ENCODE data around the gene C3orf20.

C3orf20 gene

DNA sequence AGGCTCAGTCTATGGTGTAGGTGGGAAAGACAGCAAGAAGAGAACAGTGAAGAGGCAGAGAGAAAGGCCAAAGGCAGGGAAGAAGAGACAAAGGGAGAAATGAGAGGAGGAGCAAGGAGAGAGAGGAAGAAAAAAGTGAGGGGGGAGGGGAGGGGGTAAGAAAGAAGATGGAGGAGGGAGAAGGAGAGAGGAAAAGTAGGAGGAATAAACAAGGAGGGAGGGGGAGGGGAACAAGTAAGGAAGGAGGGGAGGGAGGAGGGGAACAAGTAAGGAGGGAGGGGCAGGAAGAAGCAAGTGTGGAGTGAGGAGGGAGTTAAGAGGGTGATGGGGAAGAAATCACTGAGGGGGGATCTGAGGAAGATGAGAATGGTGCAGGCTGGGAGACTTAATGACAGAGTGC, 98.3 kb downstream of the C3orf20 start:
- TF ChIP-seq EGR1 (IDR thresholded peaks at IDR 0.05) (no peak), NFIC (IDR thresholded peaks at IDR 0.05) (no peak), RAD21 (IDR thresholded peaks at IDR 0.05; ENCODE audit: low read depth) (no peak), MAX (IDR thresholded peaks at IDR 0.05) (no peak), ZBTB7A (IDR thresholded peaks at IDR 0.05; ENCODE audit: low read depth) (no peak), FOXM1 (IDR thresholded peaks at IDR 0.05; ENCODE audit: borderline replicate concordance, low read depth) (no peak), TAF1 (IDR thresholded peaks at IDR 0.05; ENCODE audit: low read depth) (no peak), EP300 (IDR thresholded peaks at IDR 0.05; ENCODE audit: borderline replicate concordance) (no peak), TCF12 (IDR thresholded peaks at IDR 0.05; ENCODE audit: low read depth) (no peak), YY1 (IDR thresholded peaks at IDR 0.05; ENCODE audit: low read depth) (no peak), CEBPB (IDR thresholded peaks at IDR 0.05) (no peak), USF1 (IDR thresholded peaks at IDR 0.05) (no peak), REST (IDR thresholded peaks at IDR 0.05; ENCODE audit: low read depth) (no peak)

DNA sequence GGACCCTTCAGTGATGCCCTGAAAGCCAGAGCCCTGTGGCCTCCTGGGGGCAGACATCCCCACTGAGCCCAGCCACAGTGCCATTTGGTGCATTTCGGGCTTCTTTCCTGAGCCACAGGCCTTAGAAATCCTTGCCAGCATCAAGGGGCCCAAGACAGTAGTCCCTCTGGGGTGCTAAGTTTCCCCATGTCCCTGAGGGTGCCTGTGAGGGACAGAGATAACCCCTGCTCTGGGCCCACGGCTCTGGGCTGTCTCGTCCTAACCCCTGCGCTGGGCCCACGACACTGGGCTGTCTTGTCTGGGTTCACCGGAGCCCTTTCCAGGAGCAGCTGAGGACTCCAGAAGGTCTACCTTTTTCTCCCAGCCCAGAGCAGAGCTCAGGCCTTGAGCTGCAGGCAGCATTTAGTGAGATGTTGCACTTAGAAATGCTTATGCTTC, 98.8 kb downstream of the C3orf20 start:
- TF ChIP-seq NFIC (IDR thresholded peaks at IDR 0.05) (no peak), EGR1 (IDR thresholded peaks at IDR 0.05) (no peak), REST (IDR thresholded peaks at IDR 0.05; ENCODE audit: low read depth) (no peak), USF1 (IDR thresholded peaks at IDR 0.05) (no peak), ZBTB7A (IDR thresholded peaks at IDR 0.05; ENCODE audit: low read depth) (no peak), RAD21 (IDR thresholded peaks at IDR 0.05; ENCODE audit: low read depth) (no peak), TAF1 (IDR thresholded peaks at IDR 0.05; ENCODE audit: low read depth) (no peak), TCF12 (IDR thresholded peaks at IDR 0.05; ENCODE audit: low read depth) (no peak), EP300 (IDR thresholded peaks at IDR 0.05; ENCODE audit: borderline replicate concordance) (no peak)

- TF ChIP-seq EGR1 (IDR thresholded peaks at IDR 0.05) (no peak), YY1 (IDR thresholded peaks at IDR 0.05; ENCODE audit: low read depth) (no peak), ZBTB7A (IDR thresholded peaks at IDR 0.05; ENCODE audit: low read depth) (no peak), CREB1 (IDR thresholded peaks at IDR 0.05; ENCODE audit: low read depth) (no peak), RAD21 (IDR thresholded peaks at IDR 0.05; ENCODE audit: low read depth) (no peak), USF1 (IDR thresholded peaks at IDR 0.05) (no peak), NFIC (IDR thresholded peaks at IDR 0.05) (no peak), MAX (IDR thresholded peaks at IDR 0.05) (no peak), REST (IDR thresholded peaks at IDR 0.05; ENCODE audit: low read depth) (no peak), TCF12 (IDR thresholded peaks at IDR 0.05; ENCODE audit: low read depth) (no peak), FOXM1 (IDR thresholded peaks at IDR 0.05; ENCODE audit: borderline replicate concordance, low read depth) (no peak), TEAD4 (IDR thresholded peaks at IDR 0.05) (no peak), TAF1 (IDR thresholded peaks at IDR 0.05; ENCODE audit: low read depth) (no peak), EP300 (IDR thresholded peaks at IDR 0.05; ENCODE audit: borderline replicate concordance) (no peak)
Measured at GRCh38 chr3:14774431-14774830, 99.5 kb downstream of the C3orf20 start.

- TF ChIP-seq CEBPB (IDR thresholded peaks at IDR 0.05) (no peak), REST (IDR thresholded peaks at IDR 0.05; ENCODE audit: low read depth) (no peak), EGR1 (IDR thresholded peaks at IDR 0.05) (no peak), NFIC (IDR thresholded peaks at IDR 0.05) (no peak), EP300 (IDR thresholded peaks at IDR 0.05; ENCODE audit: borderline replicate concordance) (no peak), FOXM1 (IDR thresholded peaks at IDR 0.05; ENCODE audit: borderline replicate concordance, low read depth) (no peak), TEAD4 (IDR thresholded peaks at IDR 0.05) (no peak), TCF12 (IDR thresholded peaks at IDR 0.05; ENCODE audit: low read depth) (no peak), CREB1 (IDR thresholded peaks at IDR 0.05; ENCODE audit: low read depth) (no peak), ZBTB7A (IDR thresholded peaks at IDR 0.05; ENCODE audit: low read depth) (no peak), TAF1 (IDR thresholded peaks at IDR 0.05; ENCODE audit: low read depth) (no peak), RAD21 (IDR thresholded peaks at IDR 0.05; ENCODE audit: low read depth) (no peak), MAX (IDR thresholded peaks at IDR 0.05) (no peak), USF1 (IDR thresholded peaks at IDR 0.05) (no peak), YY1 (IDR thresholded peaks at IDR 0.05; ENCODE audit: low read depth) (no peak)
Measured at GRCh38 chr3:14775011-14775410, 100.1 kb downstream of the C3orf20 start.

All from Ishikawa (cell line).